Bronchial epithelial cell (primary cell): Measurements from ENCODE around the gene ACACB. TPM values are rescaled to one million over a fixed set of nuclear protein-coding genes. Genes with fewer than 3 reads are reported as not detected.
"Not testable (repeated sequence)": the region's sequence is repeated elsewhere in the genome, so short reads cannot be mapped to it uniquely, and the experiment has no call there.

Source experiments
- DNase-seq: peaks from one replicate; pipeline ENCODE4 v3.0.0-alpha.2; 2010; ENCODE audit warnings: low read depth
- FAIRE-seq: peaks from 2 replicates; lab custom pipeline; 2011; peaks lifted over from hg19 to GRCh38; lab: Jason Lieb, UNC
- H3K27me3 ChIP-seq: 2 replicates; pipeline ENCODE4 v1.5.1; 2011; ENCODE audit warnings: low read length; ENCODE audit not compliant: control insufficient read depth, insufficient read depth
- H3K36me3 ChIP-seq: 2 replicates; pipeline ENCODE4 v1.5.1; 2011; ENCODE audit warnings: low read length; ENCODE audit not compliant: control insufficient read depth, insufficient read depth
- H3K4me3 ChIP-seq: 2 replicates; pipeline ENCODE4 v1.5.1; 2011; ENCODE audit warnings: mild to moderate bottlenecking, low read depth, low read length, control low read depth
- total RNA-seq: library from RNA; depleted of rRNA; stranded (reverse); fragments of >200 nt; gene quantifications from 2 replicates; pipeline ENCODE4 v1.2.1, GENCODE V29; 2014
- TF ChIP-seq, protein P1 (sequence below): IDR thresholded peaks from 2 replicates; pipeline ENCODE4 v1.5.1; 2011; ENCODE audit warnings: mild to moderate bottlenecking, moderate library complexity, low read length, control low read depth, inconsistent platforms; ENCODE audit not compliant: insufficient read depth, severe bottlenecking

ACACB gene
- total RNA-seq, 1 donor from 2014 or later, result 0.79 TPM

DNA sequence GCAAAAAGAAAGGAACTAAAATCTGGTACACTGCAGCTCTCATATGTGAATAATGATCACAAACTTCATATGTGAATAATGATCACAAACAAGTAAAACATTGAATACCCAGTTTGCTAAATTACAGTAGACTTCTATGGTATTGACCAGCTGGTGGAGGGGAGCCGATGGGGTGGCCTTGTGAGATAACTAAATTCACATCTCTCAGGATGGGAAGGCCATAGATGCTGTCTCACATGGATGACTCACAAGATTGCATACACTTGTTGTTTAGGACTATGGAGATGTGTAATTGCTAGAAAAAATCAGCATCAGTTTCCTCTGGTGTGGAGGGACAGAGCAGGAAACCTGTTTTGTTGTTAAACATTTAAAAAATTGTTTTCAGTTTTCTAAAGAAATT is 49.2 kb downstream of the ACACB start:
- Histone ChIP-seq H3K27me3 (no peaks in the 10 kb centered on the region), H3K36me3 (no peaks in the 10 kb centered on the region), H3K4me3 (no peak overlapping the region)
- DNase-seq, result peak; percentile 43
- TF ChIP-seq, protein P1, sequence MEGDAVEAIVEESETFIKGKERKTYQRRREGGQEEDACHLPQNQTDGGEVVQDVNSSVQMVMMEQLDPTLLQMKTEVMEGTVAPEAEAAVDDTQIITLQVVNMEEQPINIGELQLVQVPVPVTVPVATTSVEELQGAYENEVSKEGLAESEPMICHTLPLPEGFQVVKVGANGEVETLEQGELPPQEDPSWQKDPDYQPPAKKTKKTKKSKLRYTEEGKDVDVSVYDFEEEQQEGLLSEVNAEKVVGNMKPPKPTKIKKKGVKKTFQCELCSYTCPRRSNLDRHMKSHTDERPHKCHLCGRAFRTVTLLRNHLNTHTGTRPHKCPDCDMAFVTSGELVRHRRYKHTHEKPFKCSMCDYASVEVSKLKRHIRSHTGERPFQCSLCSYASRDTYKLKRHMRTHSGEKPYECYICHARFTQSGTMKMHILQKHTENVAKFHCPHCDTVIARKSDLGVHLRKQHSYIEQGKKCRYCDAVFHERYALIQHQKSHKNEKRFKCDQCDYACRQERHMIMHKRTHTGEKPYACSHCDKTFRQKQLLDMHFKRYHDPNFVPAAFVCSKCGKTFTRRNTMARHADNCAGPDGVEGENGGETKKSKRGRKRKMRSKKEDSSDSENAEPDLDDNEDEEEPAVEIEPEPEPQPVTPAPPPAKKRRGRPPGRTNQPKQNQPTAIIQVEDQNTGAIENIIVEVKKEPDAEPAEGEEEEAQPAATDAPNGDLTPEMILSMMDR, result no peak
- FAIRE-seq, result no peak

GRCh38 chr12:109166371-109166770 is 50.0 kb downstream of the ACACB start:
- no peaks in the 10 kb centered on the region for H3K36me3 ChIP-seq
- FAIRE-seq, result no peak
- TF ChIP-seq, protein P1, result no peak

DNA sequence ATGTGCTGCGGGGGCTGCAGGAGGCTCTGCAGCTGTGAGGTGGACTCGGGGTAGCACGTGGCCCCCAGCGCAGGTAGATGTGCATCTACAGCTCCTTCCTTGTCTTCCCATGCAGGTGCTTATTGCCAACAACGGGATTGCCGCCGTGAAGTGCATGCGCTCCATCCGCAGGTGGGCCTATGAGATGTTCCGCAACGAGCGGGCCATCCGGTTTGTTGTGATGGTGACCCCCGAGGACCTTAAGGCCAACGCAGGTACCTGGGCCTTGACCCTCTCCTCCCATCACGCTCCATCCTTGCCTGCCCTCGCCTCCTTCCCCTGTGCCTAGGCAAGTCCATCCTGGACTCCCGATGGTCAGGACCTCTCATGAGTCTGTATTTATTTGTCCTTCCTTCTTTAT is 51.4 kb downstream of the ACACB start:
- no peak overlapping the region for H3K4me3 ChIP-seq
- no peaks in the 10 kb centered on the region for H3K27me3 ChIP-seq
- DNase-seq (no peak), FAIRE-seq (no peak)
- TF ChIP-seq, protein P1, result no peak
- H3K36me3 ChIP-seq, result no peaks in the 10 kb centered on the region

More at GRCh38 chr12:109166371-109166770, 50.0 kb downstream of the ACACB start:
- Histone ChIP-seq H3K27me3 (no peaks in the 10 kb centered on the region), H3K4me3 (no peak overlapping the region)
- no peak for DNase-seq

DNA sequence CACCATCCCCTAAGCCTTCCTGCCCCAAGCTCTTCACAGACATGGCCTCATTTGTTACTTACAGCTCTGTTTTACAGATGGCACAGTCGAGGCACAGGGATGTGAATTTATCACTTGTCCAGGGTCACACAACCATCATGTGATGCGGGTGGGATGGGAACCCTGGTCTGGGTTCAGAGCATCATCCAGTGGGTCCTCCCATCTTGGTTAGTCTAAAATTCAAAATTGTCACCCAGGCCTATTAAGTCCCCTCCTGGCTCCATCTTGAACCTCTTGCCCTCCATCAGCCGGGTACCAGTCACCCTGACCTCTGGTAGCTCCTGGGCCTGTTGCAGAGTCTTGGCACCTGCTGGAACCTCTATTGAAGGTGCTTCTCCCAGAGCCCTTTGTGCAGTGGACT is 52.9 kb downstream of the ACACB start:
- no peaks in the 10 kb centered on the region for H3K36me3 ChIP-seq
- TF ChIP-seq, protein P1, result no peak
- H3K27me3 ChIP-seq, result no peaks in the 10 kb centered on the region
- H3K4me3 ChIP-seq, result no peak overlapping the region
- DNase-seq (no peak), FAIRE-seq (no peak)

GRCh38 chr12:109169686-109170085 is 53.3 kb downstream of the ACACB start:
- FAIRE-seq (no peak), DNase-seq (no peak)
- TF ChIP-seq, protein P1, result no peak
- H3K36me3 ChIP-seq, result no peaks in the 10 kb centered on the region
- no peaks in the 10 kb centered on the region for H3K27me3 ChIP-seq
- no peak overlapping the region for H3K4me3 ChIP-seq

GRCh38 chr12:109170324-109170723 is 53.9 kb downstream of the ACACB start:
- Histone ChIP-seq H3K4me3 (no peak overlapping the region), H3K27me3 (no peaks in the 10 kb centered on the region), H3K36me3 (no peaks in the 10 kb centered on the region)
- DNase-seq, result no peak
- TF ChIP-seq, protein P1, result no peak
- FAIRE-seq, result no peak

DNA sequence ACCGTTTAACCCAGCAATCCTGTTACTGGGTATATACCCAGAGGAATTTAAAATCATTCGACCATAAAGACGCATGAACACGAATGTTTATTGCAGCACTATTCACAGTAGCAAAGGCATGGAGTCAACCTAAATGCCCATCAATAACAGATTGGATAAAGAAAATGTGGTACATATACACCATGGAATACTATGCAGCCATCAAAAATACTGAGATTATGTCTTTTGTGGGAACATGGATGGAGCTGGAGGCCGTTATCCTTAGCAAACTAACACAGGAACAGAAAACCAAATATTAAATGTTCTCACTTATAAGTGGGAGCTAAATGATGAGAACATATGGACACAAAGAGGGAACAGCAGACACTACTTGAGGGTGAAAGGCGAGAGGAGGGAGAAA is 56.4 kb downstream of the ACACB start:
- H3K27me3 ChIP-seq, H3K4me3 ChIP-seq, DNase-seq, H3K36me3 ChIP-seq, FAIRE-seq: not testable (repeated sequence)
